Hepatocyte (in vitro differentiated cells): ENCODE results near the gene EFHC2. TPM values are rescaled to one million over a fixed set of nuclear protein-coding genes. Genes with fewer than 3 reads are reported as not detected.

ENCODE experiments used
- DNase-seq: peaks from one replicate; pipeline ENCODE4 v3.0.0-alpha.2; 2016; ENCODE audit warnings: low spot score
- H2AFZ ChIP-seq: fragments of 200-600 bp; sonication (generic); 2 replicates; pipeline ENCODE4 v1.6.0; 2016; ENCODE audit warnings: antibody characterized with exemption, mild to moderate bottlenecking
- H3K27ac ChIP-seq: fragments of 200-600 bp; sonication (generic); 2 replicates; pipeline ENCODE4 v1.5.1; 2016; ENCODE audit warnings: mild to moderate bottlenecking
- H3K27me3 ChIP-seq: fragments of 200-600 bp; sonication (generic); 2 replicates; pipeline ENCODE4 v1.6.1; 2016
- H3K36me3 ChIP-seq: fragments of 200-600 bp; sonication (generic); replicated peaks from 2 replicates; pipeline ENCODE4 v1.5.1; 2016; ENCODE audit warnings: low read depth; ENCODE audit not compliant: insufficient read depth
- H3K4me1 ChIP-seq: fragments of 200-600 bp; sonication (generic); 2 replicates; pipeline ENCODE4 v1.5.1; 2016; ENCODE audit warnings: mild to moderate bottlenecking, moderate library complexity; ENCODE audit not compliant: insufficient read depth
- H3K4me2 ChIP-seq: fragments of 200-600 bp; sonication (generic); 2 replicates; pipeline ENCODE4 v1.6.0; 2016
- H3K4me3 ChIP-seq: fragments of 200-600 bp; sonication (generic); 2 replicates; pipeline ENCODE4 v1.5.1; 2016; ENCODE audit warnings: mild to moderate bottlenecking
- H3K79me2 ChIP-seq: fragments of 200-600 bp; sonication (generic); 2 replicates; pipeline ENCODE4 v1.6.0; 2017; ENCODE audit warnings: mild to moderate bottlenecking
- H3K9me2 ChIP-seq: fragments of 200-600 bp; sonication (generic); replicated peaks from 2 replicates; pipeline ENCODE4 v1.6.0; 2017; ENCODE audit warnings: mild to moderate bottlenecking; ENCODE audit not compliant: insufficient read depth
- H3K9me3 ChIP-seq: fragments of 200-600 bp; sonication (generic); 2 replicates; pipeline ENCODE4 v1.5.1; 2016; ENCODE audit warnings: low read depth, mild to moderate bottlenecking
- H4K20me1 ChIP-seq: fragments of 200-600 bp; sonication (generic); 2 replicates; pipeline ENCODE4 v1.6.0; 2016; ENCODE audit warnings: mild to moderate bottlenecking; ENCODE audit not compliant: insufficient read depth, poor library complexity, severe bottlenecking
- CTCF ChIP-seq: fragments of 200-600 bp; sonication (generic); IDR thresholded peaks from 2 replicates; pipeline ENCODE4 v1.5.1; 2016; ENCODE audit warnings: antibody characterized with exemption, mild to moderate bottlenecking; ENCODE audit not compliant: poor library complexity
- EZH2 ChIP-seq: fragments of 200-600 bp; sonication (generic); IDR thresholded peaks from 2 replicates; pipeline ENCODE4 v1.6.1; 2016; ENCODE audit warnings: antibody characterized with exemption, mild to moderate bottlenecking, borderline replicate concordance
- EZH2phosphoT487 ChIP-seq: fragments of 200-600 bp; sonication (generic); IDR thresholded peaks from one replicate; pipeline ENCODE4 v1.6.1; 2018; ENCODE audit warnings: antibody characterized with exemption, mild to moderate bottlenecking, low read depth, moderate library complexity; ENCODE audit not compliant: unreplicated experiment, severe bottlenecking
- WGBS: methylation state at CpG from one replicate; pipeline ENCODE4 v1.1.6; 2016; ENCODE audit warnings: low lambda C conversion rate; ENCODE audit errors: missing lambda C conversion rate; 5-methylcytosine and 5-hydroxymethylcytosine counted together
- polyA plus RNA-seq: library from polyadenylated mRNA; unstranded; fragments of >200 nt; fragmentation: Nextera tagmentation; extraction: Ambion mirVana; gene quantifications from 2 replicates; pipeline ENCODE4 v1.2.1, GENCODE V29; 2016
- total RNA-seq: library from RNA; depleted of rRNA; stranded (reverse); fragments of >200 nt; gene quantifications from 2 replicates; pipeline ENCODE4 v1.2.3, GENCODE V29; 2014

EFHC2 gene
- total and polyA plus RNA-seq, 2 experiments from 2014 or later, result 1.3 to 1.8 TPM

DNA sequence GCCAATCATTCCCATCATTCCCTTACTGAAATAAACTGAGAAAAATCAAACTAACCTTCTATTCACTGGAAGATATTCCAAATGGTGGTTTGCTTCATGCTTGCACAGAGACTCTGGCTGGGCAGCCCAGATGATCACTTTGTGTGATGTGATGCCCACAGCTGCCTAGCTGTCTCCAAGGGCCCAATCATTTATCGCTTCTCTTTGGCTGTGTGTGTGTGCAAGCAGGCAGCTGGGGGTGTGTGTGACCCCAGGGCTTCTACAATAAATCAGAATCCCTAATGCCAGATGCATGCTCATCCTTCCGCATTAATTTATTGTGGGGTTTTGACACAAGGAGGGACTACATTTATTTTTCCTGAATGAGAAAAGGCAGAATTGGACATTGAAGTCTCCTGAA lies 230.1 kb downstream of the EFHC2 start:
- Histone ChIP-seq H3K27me3 (no peaks in the 10 kb centered on the region), H3K4me3 (no peak overlapping the region), H3K27ac (no peak overlapping the region), H3K36me3 (no peaks in the 10 kb centered on the region), H2AFZ (no peak overlapping the region), H3K9me2 (no peaks in the 10 kb centered on the region), H4K20me1 (no peaks in the 10 kb centered on the region), H3K79me2 (no peaks in the 10 kb centered on the region), H3K4me2 (no peak overlapping the region), H3K4me1 (no peaks in the 10 kb centered on the region), H3K9me3 (no peaks in the 10 kb centered on the region)
- 94% methylated on average over 2 of the region's 2 CpGs for WGBS
- DNase-seq, result no peak
- no peak for TF ChIP-seq EZH2
- TF ChIP-seq EZH2phosphoT487, result no peak
- TF ChIP-seq CTCF, result no peak

GRCh38 chrX:44106864-44107263 lies 236.6 kb downstream of the EFHC2 start:
- Histone ChIP-seq H3K79me2 (no peaks in the 10 kb centered on the region), H2AFZ (no peak overlapping the region), H3K4me2 (no peak overlapping the region), H4K20me1 (no peaks in the 10 kb centered on the region), H3K27me3 (no peaks in the 10 kb centered on the region), H3K4me3 (no peak overlapping the region), H3K9me3 (no peaks in the 10 kb centered on the region), H3K27ac (no peak overlapping the region), H3K36me3 (no peaks in the 10 kb centered on the region), H3K9me2 (no peaks in the 10 kb centered on the region), H3K4me1 (no peaks in the 10 kb centered on the region)
- WGBS, result 56% methylated on average over 2 of the region's 2 CpGs
- TF ChIP-seq CTCF (no peak), EZH2 (no peak), EZH2phosphoT487 (no peak)
- DNase-seq, result no peak

- Histone ChIP-seq H3K4me2 (no peak overlapping the region), H4K20me1 (no peaks in the 10 kb centered on the region), H3K9me2 (no peaks in the 10 kb centered on the region), H3K9me3 (no peaks in the 10 kb centered on the region), H2AFZ (no peak overlapping the region), H3K27ac (no peak overlapping the region), H3K36me3 (no peaks in the 10 kb centered on the region), H3K79me2 (no peaks in the 10 kb centered on the region), H3K27me3 (no peaks in the 10 kb centered on the region), H3K4me3 (no peak overlapping the region), H3K4me1 (no peaks in the 10 kb centered on the region)
- WGBS, result 69% methylated on average over 12 of the region's 12 CpGs
- DNase-seq, result no peak
- TF ChIP-seq EZH2, result no peak
- TF ChIP-seq EZH2phosphoT487, result no peak
- TF ChIP-seq CTCF, result no peak
Measured at GRCh38 chrX:44105228-44105913, 238.1 kb downstream of the EFHC2 start.
